Measurements from ENCODE around the gene CCDC137.

The CCDC137 gene

DNA sequence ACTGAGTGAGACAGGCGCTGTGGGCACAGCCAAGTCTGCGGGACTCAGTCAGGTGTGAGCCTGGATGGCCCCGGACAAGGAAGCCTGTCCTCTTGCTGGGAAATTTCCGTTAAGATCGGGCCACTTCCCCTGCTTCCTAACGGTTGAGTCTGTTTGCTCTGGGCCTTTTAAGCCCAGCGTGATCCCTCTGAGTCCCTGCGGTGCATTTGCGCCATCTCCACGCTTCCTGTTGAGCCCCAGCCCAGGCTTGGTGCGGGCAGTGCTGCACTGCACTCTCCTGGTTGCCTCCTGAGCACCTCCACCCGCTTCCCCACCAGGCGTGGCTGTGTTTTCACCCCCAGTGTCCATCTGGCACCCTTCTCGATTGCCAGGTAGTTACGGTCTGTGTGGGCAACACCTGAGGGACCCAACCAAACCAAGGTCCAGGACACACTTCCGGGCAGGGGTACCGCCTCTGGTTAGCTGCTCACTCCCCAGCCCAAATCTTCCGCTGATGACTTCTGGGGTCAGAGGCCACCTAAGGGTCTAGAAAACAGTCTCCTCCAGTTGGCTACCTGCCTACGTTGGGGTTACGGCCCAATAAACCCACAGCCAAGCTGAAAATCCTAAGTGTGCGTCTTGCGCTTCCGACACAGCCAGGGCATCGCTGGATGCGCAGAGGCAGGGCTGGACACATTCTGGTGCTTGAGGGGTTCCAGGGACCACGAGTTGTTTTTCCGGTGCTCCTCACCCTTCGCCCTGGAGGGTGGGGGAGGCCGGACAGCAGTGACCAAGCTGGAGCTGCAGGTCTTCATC lies 44.2 kb downstream of the CCDC137 start:
- Mint-ChIP-seq H3K36me3 (peaks cover 19% of the 10 kb centered on the region), H3K4me3 (peak overlapping the region; percentile 74), H3K27ac (peak overlapping the region; percentile 74), H3K9me3 (no peaks in the 10 kb centered on the region), H3K27me3 (no peaks in the 10 kb centered on the region), H3K4me1 (peaks cover 20% of the 10 kb centered on the region)
- no peak for ATAC-seq

DNA sequence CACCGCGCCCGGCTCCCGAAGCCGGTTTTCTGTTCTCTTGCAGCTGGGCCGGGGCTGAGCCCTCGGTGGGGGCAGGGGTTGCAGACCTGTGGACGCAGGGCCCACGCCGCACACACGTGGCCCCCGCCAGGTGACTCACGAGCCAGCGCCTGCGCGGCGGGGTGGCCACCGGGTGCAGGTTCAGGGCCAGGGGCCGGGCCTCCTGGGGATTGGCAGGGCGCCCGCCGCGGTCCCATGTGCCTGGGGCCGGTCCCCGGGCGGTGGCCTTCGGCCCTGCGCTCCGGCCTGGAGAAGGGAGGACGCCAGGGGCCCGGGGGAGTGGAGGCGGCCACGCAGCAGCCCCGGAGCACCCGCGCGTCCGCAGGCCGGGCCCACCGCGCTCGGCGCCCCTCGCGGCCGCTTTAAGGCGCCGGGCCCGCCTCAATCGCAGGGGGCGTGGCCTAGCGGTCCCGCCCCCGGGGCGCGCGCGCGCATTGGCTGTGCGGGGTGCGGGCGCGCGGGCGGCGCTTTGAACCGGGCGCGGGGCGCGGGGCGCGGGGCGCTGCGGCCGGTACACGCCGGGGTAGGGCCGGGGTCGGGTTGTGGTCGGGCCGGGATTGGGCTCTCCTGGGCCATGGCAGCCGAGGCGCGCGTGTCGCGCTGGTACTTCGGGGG lies 45.4 kb downstream of the CCDC137 start, which contains the start of gene SLC25A10:
Gene SLC25A10, plus strand, starts transcription at position 471 of the 654 bp plus-strand sequence. Its CDS starts 143 bp downstream, at position 614.
- peaks cover 6% of the 10 kb centered on the region for H3K36me3 Mint-ChIP-seq
- no peaks in the 10 kb centered on the region for H3K9me3 Mint-ChIP-seq
- peaks cover 20% of the 10 kb centered on the region for H3K4me1 Mint-ChIP-seq
- ATAC-seq: peak; percentile 87
- H3K27ac Mint-ChIP-seq: peak within 1 kb of the TSS; percentile 74
- H3K4me3 Mint-ChIP-seq: peak within 1 kb of the TSS; percentile 79
- H3K27me3 Mint-ChIP-seq: no peaks in the 10 kb centered on the region

DNA sequence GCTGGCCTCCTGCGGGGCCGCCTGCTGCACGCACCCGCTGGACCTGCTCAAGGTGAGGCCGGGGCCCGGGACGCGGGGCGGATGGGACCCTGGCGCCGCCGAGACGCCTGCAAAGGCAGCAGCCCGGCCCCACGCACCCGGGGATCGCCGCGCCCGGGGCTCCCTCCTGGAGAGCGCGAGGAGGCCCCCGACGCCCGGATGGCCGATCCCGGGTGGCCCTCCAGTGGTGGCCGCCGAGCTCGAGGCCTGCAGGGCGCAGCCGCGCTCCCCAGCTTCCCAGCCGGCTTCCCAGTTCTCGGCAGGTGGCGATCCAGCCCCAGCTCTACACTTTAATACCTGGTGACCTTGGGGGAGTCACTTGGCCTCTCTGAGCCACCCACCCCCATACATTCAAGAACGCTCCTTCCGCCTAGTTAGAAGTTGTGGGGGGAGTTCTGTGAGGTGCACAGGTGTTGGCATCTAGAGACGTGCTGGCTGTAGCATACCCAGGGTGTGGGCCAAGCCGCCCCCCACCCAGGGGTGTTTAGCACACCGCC lies 46.0 kb downstream of the CCDC137 start:
- peak overlapping the region; percentile 28 for H3K27ac Mint-ChIP-seq
- peaks cover 20% of the 10 kb centered on the region for H3K4me1 Mint-ChIP-seq
- H3K4me3 Mint-ChIP-seq: peak overlapping the region; percentile 79
- no peak for ATAC-seq
- H3K9me3 Mint-ChIP-seq: no peaks in the 10 kb centered on the region
- peaks cover under 1% of the 10 kb centered on the region for H3K36me3 Mint-ChIP-seq
- H3K27me3 Mint-ChIP-seq: no peaks in the 10 kb centered on the region

DNA sequence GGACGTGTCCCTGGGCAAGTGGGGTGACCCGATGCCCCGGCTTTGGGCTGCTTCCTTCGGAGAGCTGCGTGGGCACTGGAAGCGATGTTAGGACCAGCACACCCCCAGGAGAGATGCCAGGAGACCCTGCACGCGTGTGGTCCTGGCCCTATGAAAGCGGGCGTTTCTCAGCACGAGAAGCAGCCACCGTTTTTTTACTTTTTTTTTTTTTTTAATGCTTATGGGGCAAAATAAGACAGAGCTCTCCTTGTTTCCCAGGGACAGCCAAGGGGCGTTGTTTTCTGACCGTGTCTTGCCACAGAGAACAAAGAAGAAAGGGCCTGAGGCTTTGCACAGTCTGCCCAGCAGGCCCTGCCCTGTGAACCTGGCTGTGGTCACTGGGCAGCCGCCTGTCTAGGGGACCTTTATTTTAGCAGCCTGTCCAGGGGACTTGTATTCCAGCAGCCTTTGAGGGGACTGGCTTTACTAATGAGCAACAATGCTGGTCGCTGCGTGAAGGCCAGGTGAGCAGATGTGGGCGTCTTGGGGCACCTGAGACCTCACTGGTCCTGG lies 46.5 kb downstream of the CCDC137 start:
- no peak for ATAC-seq
- Mint-ChIP-seq H3K27ac (peak overlapping the region; percentile 28), H3K9me3 (no peaks in the 10 kb centered on the region), H3K27me3 (no peaks in the 10 kb centered on the region), H3K36me3 (no peaks in the 10 kb centered on the region), H3K4me3 (peak overlapping the region; percentile 79), H3K4me1 (peaks cover 20% of the 10 kb centered on the region)

DNA sequence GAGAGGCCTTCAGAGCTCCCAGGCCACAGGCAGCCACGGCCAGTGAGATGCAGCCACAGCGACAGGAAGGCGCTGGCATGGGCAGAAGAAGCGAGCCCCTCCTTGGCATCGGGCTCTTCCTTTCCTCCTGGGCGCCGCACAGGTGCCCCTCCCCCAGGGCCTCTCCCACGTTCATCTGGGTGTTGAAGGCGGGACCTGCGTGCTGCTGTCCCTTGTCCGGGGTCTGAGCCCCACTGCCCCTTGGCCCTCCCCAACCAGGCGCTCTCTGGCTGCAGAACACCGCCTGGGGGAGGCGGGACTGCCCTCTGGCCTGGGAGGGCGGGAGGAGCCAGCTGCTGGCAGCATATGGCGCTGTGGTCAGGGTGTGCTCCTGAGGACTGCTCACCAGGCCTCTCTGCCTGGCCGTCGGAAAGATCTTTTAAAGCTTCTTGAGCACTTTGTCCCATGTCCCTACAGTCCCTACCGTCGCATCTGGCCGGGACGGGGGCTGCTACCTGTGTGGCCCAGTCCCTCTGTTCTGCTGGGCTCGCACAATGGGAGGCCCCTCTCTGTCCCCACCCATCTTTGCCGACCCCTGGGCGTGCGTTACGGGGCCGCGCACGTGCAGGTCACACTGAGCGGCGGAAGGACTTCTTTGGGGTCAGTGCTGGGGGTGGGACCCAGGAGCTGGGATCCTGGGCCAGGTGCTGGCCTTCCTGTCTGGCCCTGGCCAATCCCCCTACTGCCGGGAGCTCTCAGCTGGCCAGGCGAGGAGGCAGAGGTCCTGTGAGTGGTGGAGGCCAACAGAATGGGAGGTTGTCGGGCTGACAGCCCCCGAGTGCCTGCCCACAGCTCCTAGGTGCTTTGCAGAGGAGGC lies 47.2 kb downstream of the CCDC137 start:
- Mint-ChIP-seq H3K27ac (no peak overlapping the region), H3K27me3 (no peaks in the 10 kb centered on the region), H3K4me1 (peaks cover 20% of the 10 kb centered on the region), H3K9me3 (no peaks in the 10 kb centered on the region), H3K4me3 (no peak overlapping the region), H3K36me3 (no peaks in the 10 kb centered on the region)
- no peak for ATAC-seq

DNA sequence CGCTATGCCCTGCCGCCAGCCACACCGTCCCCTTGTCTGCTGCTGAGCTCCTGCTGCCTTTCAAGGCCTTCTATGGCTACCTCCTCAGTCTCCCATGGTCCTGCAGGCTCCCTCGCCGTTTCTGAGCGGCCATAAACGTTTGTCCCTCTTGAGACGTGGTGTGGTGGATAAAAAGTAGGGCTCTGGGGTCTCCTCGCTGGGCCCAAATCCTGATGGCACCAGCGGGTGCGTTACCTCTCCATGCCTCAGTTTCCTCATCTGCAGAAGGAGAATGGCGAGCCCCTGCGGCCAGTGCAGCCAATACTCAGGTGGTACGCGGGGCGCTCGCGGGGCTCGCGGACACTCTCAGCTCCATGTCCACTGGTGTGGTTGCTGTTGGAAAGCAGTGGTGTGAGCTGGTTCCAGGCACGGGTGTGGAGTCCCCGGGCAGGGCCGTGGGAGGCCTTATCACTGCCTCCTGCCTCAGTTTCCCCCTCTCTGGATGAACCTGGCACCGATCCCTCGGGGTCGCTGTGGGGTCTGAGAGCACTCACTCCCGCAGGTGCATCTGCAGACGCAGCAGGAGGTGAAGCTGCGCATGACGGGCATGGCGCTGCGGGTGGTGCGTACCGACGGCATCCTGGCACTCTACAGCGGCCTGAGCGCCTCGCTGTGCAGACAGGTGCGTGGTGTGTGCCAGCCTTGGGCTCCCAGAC lies 48.0 kb downstream of the CCDC137 start:
- H3K27ac Mint-ChIP-seq: no peak overlapping the region
- H3K9me3 Mint-ChIP-seq: no peaks in the 10 kb centered on the region
- H3K36me3 Mint-ChIP-seq: peaks cover 2% of the 10 kb centered on the region
- H3K4me1 Mint-ChIP-seq: peaks cover 20% of the 10 kb centered on the region
- no peak for ATAC-seq
- H3K27me3 Mint-ChIP-seq: no peaks in the 10 kb centered on the region
- no peak overlapping the region for H3K4me3 Mint-ChIP-seq

DNA sequence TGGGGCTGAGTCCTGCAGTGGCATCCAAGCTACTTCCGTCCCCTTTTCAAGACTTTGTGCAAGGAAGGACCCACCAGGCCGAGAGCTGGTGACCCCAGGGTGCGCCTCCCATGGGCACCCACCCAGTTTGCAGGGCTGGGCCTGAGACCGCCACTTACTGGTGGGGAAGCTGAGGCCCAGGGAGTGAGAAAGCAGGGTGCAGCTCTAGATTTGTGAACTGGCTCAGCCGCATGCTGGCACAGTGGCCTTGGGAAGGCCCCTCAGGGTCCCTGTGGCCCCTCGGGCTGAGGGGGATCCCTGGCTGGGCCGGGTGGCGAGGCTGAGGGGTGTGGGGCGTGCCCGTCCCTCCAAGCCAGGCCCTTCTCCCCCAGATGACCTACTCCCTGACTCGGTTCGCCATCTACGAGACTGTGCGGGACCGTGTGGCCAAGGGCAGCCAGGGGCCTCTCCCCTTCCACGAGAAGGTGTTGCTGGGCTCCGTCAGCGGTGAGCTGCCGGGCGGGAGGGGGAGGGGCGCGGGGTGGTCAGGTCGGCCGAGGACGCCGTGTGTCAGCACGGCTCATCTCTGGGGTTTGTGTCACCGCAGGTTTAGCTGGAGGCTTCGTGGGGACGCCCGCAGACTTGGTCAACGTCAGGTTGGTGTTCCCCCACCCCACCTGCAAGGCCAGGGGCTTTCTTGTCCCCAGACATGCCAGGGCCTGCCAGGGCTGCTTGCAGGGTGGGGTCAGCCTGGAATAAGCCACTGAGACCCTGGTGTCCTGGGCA lies 48.8 kb downstream of the CCDC137 start:
- no peak overlapping the region for H3K27ac Mint-ChIP-seq
- no peaks in the 10 kb centered on the region for H3K27me3 Mint-ChIP-seq
- H3K36me3 Mint-ChIP-seq: peaks cover 8% of the 10 kb centered on the region
- peaks cover 18% of the 10 kb centered on the region for H3K4me1 Mint-ChIP-seq
- H3K9me3 Mint-ChIP-seq: no peaks in the 10 kb centered on the region
- ATAC-seq: no peak
- no peak overlapping the region for H3K4me3 Mint-ChIP-seq

DNA sequence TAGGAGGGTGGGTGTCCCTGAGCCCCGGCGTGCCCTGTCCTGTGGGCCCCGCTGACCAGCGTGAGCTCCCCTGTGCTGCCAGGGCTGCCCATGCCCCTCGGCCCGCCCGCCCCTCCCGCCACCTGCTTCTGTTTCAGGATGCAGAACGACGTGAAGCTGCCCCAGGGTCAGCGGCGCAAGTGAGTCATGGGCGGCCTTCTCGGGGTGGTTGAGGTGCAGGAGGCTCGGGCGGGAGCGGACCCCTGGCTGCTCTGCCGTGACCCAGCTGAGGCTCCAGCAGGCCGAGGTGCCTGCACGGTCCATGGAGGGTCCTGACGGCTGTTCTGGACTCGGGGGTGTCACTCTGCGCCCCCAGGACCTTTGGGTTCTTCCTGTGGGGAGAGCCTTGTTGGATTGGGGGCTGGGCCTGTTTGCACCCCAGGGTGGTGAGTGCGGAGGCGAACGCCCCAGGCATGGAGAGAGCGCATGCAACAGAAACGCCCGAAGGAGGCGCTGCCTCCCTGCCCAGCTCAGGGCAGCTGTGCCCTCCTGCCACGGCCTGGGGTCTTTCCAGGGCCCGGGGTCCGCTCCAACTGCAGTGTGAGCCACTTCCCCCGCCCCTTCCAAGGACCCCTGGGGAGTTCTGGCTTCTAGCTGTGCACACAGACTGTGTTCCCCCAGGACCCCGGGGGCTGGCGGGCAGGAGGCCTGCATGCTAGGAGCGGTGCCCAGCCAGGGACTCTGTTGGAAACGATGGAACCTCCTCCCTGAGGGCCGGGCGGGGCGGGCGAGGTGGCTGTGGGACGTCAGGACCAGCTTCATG lies 49.5 kb downstream of the CCDC137 start:
- no peaks in the 10 kb centered on the region for H3K9me3 Mint-ChIP-seq
- ATAC-seq: no peak
- H3K4me3 Mint-ChIP-seq: no peak overlapping the region
- no peaks in the 10 kb centered on the region for H3K27me3 Mint-ChIP-seq
- no peak overlapping the region for H3K27ac Mint-ChIP-seq
- H3K36me3 Mint-ChIP-seq: peaks cover 8% of the 10 kb centered on the region
- peaks cover 10% of the 10 kb centered on the region for H3K4me1 Mint-ChIP-seq

DNA sequence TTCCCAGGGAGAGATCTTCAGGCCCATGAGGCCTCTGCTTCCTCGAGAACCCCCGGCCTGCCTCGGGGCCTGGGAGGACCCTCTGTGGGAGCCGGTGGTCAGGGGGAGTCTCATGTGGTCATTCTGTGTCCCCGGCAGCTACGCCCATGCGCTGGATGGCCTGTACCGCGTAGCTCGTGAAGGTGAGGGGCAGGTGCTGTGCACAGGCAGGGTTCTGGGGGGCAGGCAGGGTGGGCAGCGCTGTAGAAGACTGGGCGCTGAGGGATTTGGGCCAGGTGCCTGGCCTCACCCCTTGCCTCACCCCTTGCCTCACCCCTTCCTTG lies 50.1 kb downstream of the CCDC137 start:
- no peak overlapping the region for H3K4me3 Mint-ChIP-seq
- no peak for ATAC-seq
- H3K27ac Mint-ChIP-seq: no peak overlapping the region
- no peaks in the 10 kb centered on the region for H3K9me3 Mint-ChIP-seq
- no peaks in the 10 kb centered on the region for H3K27me3 Mint-ChIP-seq
- peaks cover 8% of the 10 kb centered on the region for H3K4me1 Mint-ChIP-seq
- peaks cover 8% of the 10 kb centered on the region for H3K36me3 Mint-ChIP-seq

DNA sequence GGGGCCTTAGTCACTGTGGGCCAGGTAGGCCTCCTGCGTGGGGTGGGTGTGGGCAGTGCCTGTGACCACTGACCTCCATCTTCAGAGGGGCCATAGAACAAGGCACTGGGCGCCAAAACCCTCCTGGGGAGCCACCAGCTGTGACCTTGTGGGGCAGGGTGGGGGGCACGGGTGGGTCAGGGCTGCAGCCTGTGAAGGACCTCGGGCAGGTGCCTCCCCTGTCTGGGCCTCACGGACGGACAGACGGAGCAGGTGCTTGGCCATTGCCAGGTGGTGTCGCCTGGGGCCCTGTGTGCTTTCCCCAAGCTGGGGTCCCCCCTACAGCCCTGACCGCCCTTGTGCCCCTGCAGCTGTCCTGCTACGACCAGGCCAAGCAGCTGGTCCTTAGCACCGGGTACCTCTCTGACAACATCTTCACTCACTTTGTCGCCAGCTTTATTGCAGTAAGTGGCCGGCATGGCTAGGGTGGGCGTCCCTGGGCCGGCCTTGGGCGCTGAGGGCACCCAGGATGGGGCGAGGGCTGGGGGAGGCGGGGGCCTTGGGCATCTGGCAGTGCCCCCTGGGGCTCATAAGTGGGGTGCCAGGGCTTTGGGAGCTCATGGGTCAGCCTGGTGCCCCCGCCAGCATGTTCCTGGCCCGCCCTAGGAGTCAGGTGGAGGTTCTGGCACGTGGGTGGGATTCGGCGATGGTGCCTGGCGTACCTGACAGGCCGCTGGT lies 50.7 kb downstream of the CCDC137 start:
- Mint-ChIP-seq H3K9me3 (no peaks in the 10 kb centered on the region), H3K27ac (no peak overlapping the region), H3K4me3 (no peak overlapping the region), H3K27me3 (no peaks in the 10 kb centered on the region), H3K36me3 (peaks cover 8% of the 10 kb centered on the region), H3K4me1 (peaks cover 8% of the 10 kb centered on the region)
- no peak for ATAC-seq

DNA sequence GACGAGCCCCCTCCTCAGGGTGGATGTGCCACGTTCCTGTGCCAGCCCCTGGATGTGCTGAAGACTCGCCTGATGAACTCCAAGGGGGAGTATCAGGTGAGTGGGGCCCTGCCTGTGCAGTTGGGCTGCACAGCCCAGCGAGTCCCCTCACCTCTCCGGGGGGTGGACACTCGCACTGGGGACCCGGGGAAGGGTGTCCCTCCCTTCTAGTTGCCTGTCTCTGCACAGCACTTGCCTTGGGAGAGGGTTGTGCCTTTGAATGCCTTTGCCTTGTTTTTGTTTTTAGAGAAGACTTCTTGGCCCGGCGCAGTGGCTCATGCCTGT lies 51.2 kb downstream of the CCDC137 start:
- Mint-ChIP-seq H3K27ac (no peak overlapping the region), H3K36me3 (peaks cover 8% of the 10 kb centered on the region)

DNA sequence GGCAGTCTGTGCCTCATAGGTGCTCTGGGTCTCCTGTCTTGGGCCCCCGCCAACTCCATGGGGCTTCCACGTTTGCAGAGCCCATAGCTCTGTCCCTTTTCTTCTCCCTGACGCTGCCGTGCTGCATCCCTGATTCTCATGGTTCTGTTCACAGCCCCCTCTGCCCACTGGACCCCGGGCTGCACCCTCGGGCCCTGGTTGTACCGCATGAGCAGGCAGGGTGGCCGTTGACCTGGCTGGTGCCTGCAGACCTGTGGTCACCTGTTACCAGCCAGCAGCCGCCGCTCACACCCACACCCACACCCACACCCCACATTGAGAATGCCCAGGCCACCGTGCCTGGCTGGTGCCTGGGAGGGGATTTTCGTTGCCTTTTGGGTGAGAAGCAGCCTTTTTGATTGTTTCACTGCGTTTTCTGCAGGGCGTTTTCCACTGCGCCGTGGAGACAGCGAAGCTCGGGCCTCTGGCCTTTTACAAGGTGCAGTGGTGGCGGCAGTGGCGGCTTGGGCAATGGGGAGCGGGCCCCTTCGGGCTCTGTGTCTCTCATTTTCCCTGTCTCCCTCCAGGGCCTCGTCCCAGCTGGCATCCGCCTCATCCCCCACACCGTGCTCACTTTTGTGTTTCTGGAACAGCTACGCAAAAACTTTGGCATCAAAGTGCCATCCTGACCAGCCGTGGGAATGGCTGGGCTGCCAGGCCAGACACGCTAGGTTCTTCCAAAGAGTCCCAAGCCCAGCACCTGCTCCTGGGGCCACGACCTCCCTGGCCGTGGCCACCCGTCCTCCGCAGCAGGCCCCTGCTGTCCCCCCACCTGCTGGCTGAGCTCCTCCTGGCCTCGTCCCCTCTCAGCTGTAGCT lies 53.1 kb downstream of the CCDC137 start:
- Mint-ChIP-seq H3K9me3 (no peaks in the 10 kb centered on the region), H3K27ac (no peak overlapping the region), H3K27me3 (peaks cover 15% of the 10 kb centered on the region), H3K4me1 (no peaks in the 10 kb centered on the region), H3K4me3 (no peak overlapping the region), H3K36me3 (peaks cover 8% of the 10 kb centered on the region)
- no peak for ATAC-seq

More for the DNA sequence above, 51.2 kb downstream of the CCDC137 start:
- Mint-ChIP-seq H3K27me3 (no peaks in the 10 kb centered on the region), H3K9me3 (no peaks in the 10 kb centered on the region), H3K4me1 (peaks cover 6% of the 10 kb centered on the region), H3K4me3 (no peak overlapping the region)
- no peak for ATAC-seq

Data from stimulated activated memory B cell treated with anti-CD40 and anti-IgM and Interleukin-4, amounts not matched to agents 10 μg/mL and 1 μg/mL and 100 μg/mL, for 72 hours (primary cell).